ENCODE results near the gene ACADS.

DNA sequence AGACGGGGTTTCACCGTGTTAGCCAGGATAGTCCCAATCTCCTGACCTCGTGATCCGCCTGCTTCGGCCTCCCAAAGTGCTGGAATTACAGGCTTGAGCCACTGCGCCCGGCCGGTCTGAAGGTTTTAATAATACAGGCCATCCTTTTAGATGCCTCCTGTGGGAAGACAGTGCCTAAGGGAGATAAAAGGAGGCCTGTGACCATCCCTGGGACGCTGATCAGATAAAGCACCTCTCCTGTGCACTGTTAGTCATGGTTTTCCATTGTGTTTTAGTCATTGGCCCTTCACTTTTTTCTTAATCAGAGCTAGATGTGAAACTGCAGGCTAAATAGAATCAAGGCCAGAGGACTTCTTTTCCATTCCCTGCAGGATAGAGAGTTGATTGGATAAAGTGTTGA, 7.6 kb upstream of the ACADS start:
- TF ChIP-seq, protein P1, sequence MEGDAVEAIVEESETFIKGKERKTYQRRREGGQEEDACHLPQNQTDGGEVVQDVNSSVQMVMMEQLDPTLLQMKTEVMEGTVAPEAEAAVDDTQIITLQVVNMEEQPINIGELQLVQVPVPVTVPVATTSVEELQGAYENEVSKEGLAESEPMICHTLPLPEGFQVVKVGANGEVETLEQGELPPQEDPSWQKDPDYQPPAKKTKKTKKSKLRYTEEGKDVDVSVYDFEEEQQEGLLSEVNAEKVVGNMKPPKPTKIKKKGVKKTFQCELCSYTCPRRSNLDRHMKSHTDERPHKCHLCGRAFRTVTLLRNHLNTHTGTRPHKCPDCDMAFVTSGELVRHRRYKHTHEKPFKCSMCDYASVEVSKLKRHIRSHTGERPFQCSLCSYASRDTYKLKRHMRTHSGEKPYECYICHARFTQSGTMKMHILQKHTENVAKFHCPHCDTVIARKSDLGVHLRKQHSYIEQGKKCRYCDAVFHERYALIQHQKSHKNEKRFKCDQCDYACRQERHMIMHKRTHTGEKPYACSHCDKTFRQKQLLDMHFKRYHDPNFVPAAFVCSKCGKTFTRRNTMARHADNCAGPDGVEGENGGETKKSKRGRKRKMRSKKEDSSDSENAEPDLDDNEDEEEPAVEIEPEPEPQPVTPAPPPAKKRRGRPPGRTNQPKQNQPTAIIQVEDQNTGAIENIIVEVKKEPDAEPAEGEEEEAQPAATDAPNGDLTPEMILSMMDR (IDR thresholded peaks at IDR 0.05), result no peak
- TF ChIP-seq POLR2A (IDR thresholded peaks at IDR 0.05), result no peak
